ENCODE results near the gene TSPAN2. TPM values are rescaled to one million over a fixed set of nuclear protein-coding genes. Genes with fewer than 3 reads are reported as not detected.

TSPAN2 gene
- total RNA-seq, 1 experiment from 2014 or later = 6.8 TPM

- Mint-ChIP-seq H3K4me1 (ENCODE audit: low read depth, unreplicated experiment) (peaks cover 5% of the 10 kb centered on the region), H3K36me3 (ENCODE audit: insufficient read depth, unreplicated experiment) (no peaks in the 10 kb centered on the region), H3K9me3 (ENCODE audit: unreplicated experiment) (no peaks in the 10 kb centered on the region), H3K27me3 (ENCODE audit: insufficient read depth, unreplicated experiment) (no peaks in the 10 kb centered on the region), H3K27ac (ENCODE audit: unreplicated experiment) (no peak overlapping the region), H3K4me3 (ENCODE audit: unreplicated experiment) (no peak overlapping the region)
- no peaks in the 10 kb centered on the region for H3K9me3 ChIP-seq
- ChIA-PET CTCF (no interaction called here), POLR2A (interaction anchor here (0.5 kb wide), 1 partner anchor 124 kb away, joined by 3 read pairs; no protein-coding TSS in a partner anchor)
- no peak overlapping the region for H3K4me3 ChIP-seq (ENCODE audit: low read depth, low read length)
- H3K4me1 ChIP-seq = peaks cover 7% of the 10 kb centered on the region; the same call in 1 of the 2 replicates
- DNase-seq = no peak
- BruUV-seq (replicated peaks) = no TSS peak
- no peaks in the 10 kb centered on the region for H3K36me3 ChIP-seq (ENCODE audit: control insufficient read depth, insufficient read depth, low read length)
- intact Hi-C loops (cut with micrococcal nuclease; ENCODE audit: unreplicated experiment) = no loop called here
- H3K27me3 ChIP-seq (replicated peaks; ENCODE audit: control insufficient read depth, insufficient read depth, low read length) = no peaks in the 10 kb centered on the region
- TF ChIP-seq CTCF (IDR thresholded peaks at IDR 0.05; ENCODE audit: insufficient read depth in 1 of 2, low read depth in 1 of 2, low read length in 1 of 2, severe bottlenecking in 1 of 2, unreplicated experiment in 1 of 2) = no peak
These were observed 28.8 kb upstream of the TSPAN2 start for GRCh38 chr1:115118086-115118485.

GRCh38 chr1:115117298-115117697, 28.0 kb upstream of the TSPAN2 start:
- Histone ChIP-seq H3K4me1 (peaks cover 7% of the 10 kb centered on the region; the same call in 1 of the 2 replicates), H3K36me3 (ENCODE audit: control insufficient read depth, insufficient read depth, low read length) (no peaks in the 10 kb centered on the region), H3K27me3 (replicated peaks; ENCODE audit: control insufficient read depth, insufficient read depth, low read length) (no peaks in the 10 kb centered on the region), H3K4me3 (ENCODE audit: low read depth, low read length) (no peak overlapping the region), H3K9me3 (no peaks in the 10 kb centered on the region)
- TF ChIP-seq CTCF (IDR thresholded peaks at IDR 0.05; ENCODE audit: insufficient read depth in 1 of 2, low read depth in 1 of 2, low read length in 1 of 2, severe bottlenecking in 1 of 2, unreplicated experiment in 1 of 2) = no peak
- CTCF ChIA-PET = no interaction called here
- H3K4me1 Mint-ChIP-seq (ENCODE audit: low read depth, unreplicated experiment) = peaks cover 5% of the 10 kb centered on the region
- BruUV-seq (replicated peaks) = no TSS peak
- H3K36me3 Mint-ChIP-seq (ENCODE audit: insufficient read depth, unreplicated experiment) = no peaks in the 10 kb centered on the region
- H3K27me3 Mint-ChIP-seq (ENCODE audit: insufficient read depth, unreplicated experiment) = no peaks in the 10 kb centered on the region
- H3K4me3 Mint-ChIP-seq (ENCODE audit: unreplicated experiment) = no peak overlapping the region
- DNase-seq = no peak
- H3K27ac Mint-ChIP-seq (ENCODE audit: unreplicated experiment) = no peak overlapping the region
- POLR2A ChIA-PET = no interaction called here
- H3K9me3 Mint-ChIP-seq (ENCODE audit: unreplicated experiment) = no peaks in the 10 kb centered on the region
- intact Hi-C loops (cut with micrococcal nuclease; ENCODE audit: unreplicated experiment) = no loop called here

GRCh38 chr1:115116512-115116911, 27.2 kb upstream of the TSPAN2 start:
- Histone ChIP-seq H3K4me3 (ENCODE audit: low read depth, low read length) (no peak overlapping the region), H3K36me3 (ENCODE audit: control insufficient read depth, insufficient read depth, low read length) (no peaks in the 10 kb centered on the region), H3K4me1 (peaks cover 7% of the 10 kb centered on the region; the same call in 1 of the 2 replicates), H3K9me3 (no peaks in the 10 kb centered on the region), H3K27me3 (replicated peaks; ENCODE audit: control insufficient read depth, insufficient read depth, low read length) (no peaks in the 10 kb centered on the region)
- Mint-ChIP-seq H3K27me3 (ENCODE audit: insufficient read depth, unreplicated experiment) (no peaks in the 10 kb centered on the region), H3K4me1 (ENCODE audit: low read depth, unreplicated experiment) (peaks cover 5% of the 10 kb centered on the region), H3K4me3 (ENCODE audit: unreplicated experiment) (no peak overlapping the region), H3K36me3 (ENCODE audit: insufficient read depth, unreplicated experiment) (no peaks in the 10 kb centered on the region), H3K9me3 (ENCODE audit: unreplicated experiment) (no peaks in the 10 kb centered on the region), H3K27ac (ENCODE audit: unreplicated experiment) (no peak overlapping the region)
- POLR2A ChIA-PET = no interaction called here
- no TSS peak for BruUV-seq (replicated peaks)
- no peak for DNase-seq
- TF ChIP-seq CTCF (IDR thresholded peaks at IDR 0.05; ENCODE audit: insufficient read depth in 1 of 2, low read depth in 1 of 2, low read length in 1 of 2, severe bottlenecking in 1 of 2, unreplicated experiment in 1 of 2) = no peak
- intact Hi-C loops (cut with micrococcal nuclease; ENCODE audit: unreplicated experiment) = no loop called here
- CTCF ChIA-PET = no interaction called here
